ENCODE measurements around the gene TMEM54. TPM values are rescaled to one million over a fixed set of nuclear protein-coding genes. Genes with fewer than 3 reads are reported as not detected.

The TMEM54 gene
- total RNA-seq, 4 donors from 2014 or later, result 122 to 245 (median 198) TPM

DNA sequence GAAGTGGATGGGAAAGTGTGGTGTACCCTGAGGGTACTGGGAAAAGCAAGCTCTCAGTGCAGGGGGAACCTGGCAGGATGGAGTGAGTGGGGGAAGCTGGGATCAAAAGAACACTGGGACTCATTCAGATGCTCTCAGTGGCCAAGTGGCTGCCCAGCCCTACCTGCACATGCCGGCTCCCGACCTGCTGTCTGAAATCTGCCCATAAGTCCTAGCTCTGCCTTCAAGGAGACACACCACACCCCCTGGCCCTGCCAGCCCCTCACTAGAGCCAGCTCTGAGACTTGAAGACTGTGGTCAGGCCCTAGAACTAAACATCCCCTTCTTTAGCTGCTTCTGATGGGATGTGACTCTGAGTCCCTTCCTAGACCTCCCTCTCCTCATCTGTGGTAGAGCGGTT is 2.2 kb downstream of the TMEM54 start:
- H3K4me3 ChIP-seq (ENCODE audit: low read depth, poor library complexity, severe bottlenecking), result no peak overlapping the region
- TF ChIP-seq, protein P1, sequence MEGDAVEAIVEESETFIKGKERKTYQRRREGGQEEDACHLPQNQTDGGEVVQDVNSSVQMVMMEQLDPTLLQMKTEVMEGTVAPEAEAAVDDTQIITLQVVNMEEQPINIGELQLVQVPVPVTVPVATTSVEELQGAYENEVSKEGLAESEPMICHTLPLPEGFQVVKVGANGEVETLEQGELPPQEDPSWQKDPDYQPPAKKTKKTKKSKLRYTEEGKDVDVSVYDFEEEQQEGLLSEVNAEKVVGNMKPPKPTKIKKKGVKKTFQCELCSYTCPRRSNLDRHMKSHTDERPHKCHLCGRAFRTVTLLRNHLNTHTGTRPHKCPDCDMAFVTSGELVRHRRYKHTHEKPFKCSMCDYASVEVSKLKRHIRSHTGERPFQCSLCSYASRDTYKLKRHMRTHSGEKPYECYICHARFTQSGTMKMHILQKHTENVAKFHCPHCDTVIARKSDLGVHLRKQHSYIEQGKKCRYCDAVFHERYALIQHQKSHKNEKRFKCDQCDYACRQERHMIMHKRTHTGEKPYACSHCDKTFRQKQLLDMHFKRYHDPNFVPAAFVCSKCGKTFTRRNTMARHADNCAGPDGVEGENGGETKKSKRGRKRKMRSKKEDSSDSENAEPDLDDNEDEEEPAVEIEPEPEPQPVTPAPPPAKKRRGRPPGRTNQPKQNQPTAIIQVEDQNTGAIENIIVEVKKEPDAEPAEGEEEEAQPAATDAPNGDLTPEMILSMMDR (IDR thresholded peaks at IDR 0.05), result no peak
- no peak for TF ChIP-seq POLR2A (IDR thresholded peaks at IDR 0.05)
- 87 to 94% methylated on average over 3 of the region's 3 CpGs for WGBS, 2 donors
- DNase-seq (ENCODE audit: low spot score in 2 of 2), result no peak
- intact Hi-C loops (cut with DNase I; ENCODE audit: low total_unique reads), result no loop called here

DNA sequence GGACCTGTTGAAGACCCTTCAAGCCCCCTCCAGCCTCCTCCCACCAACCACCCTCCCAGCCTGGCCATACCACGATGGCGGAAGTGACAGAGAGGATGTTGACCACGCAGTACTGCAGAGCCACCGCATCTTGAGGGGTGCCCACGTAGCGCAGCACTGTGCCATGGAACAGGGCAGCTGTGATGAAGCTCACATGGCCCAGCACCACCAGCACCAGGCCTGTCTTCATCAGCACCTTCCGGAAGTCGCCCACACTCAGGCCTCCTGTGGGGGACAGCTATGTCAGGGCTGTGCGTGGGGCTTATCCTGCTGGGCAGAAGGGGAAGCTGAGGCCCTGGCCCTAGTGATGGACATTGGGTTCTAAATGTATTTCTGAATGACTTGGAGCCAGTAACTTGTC is 3.1 kb downstream of the TMEM54 start:
- no peak for DNase-seq (ENCODE audit: low spot score in 2 of 2)
- intact Hi-C loops (cut with DNase I; ENCODE audit: low total_unique reads), result no loop called here
- H3K4me3 ChIP-seq (ENCODE audit: low read depth, poor library complexity, severe bottlenecking), result no peak overlapping the region
- WGBS, 2 donors, result 95 to 96% methylated on average over 9 of the region's 9 CpGs
- no peak for TF ChIP-seq POLR2A (IDR thresholded peaks at IDR 0.05)
- TF ChIP-seq, protein P1 (IDR thresholded peaks at IDR 0.05), result no peak

DNA sequence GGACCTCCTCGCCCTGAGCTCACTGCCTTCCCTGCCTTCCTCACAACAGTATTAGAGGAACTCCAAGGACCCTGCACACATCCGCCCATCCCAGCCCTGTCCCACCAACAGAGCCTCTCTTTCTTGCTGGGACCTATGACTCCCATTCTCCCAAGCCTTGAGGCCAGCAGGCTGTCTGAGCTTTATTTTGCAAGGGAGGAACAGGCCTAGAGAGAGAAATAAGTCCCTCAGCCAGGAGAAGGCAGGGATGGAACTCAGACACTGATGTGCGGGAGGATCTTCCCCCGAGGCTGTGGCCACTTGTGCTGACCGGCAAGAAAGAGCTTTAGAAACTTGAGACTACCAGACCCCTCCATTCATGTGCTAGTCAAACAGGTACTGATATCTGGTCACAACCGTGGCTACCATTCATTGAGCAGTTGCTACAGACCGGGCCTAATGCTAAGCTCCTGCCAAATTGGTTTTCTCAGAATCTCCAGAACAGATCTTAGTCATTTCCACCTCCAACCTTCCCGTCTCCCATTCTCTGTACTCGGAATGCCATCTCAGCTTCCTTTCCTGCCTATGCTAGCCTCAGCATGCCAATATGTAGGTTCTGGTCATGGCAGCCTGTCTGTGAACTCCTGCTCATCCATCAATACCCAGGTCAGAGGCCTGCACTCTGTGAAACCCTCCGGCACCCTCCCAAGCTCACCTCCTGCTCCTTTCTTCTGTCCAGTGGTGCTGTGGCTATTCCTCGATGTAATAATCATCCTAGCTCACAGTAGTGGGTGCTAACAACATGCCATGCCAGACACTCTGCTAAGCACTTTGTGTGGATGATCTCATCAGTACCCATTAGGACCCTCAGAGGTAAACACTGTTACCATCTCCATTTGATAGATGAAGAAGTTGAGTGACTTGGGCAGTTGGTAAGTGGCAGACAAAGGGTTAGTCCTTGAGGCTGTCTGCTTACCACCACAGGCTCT is 3.8 kb downstream of the TMEM54 start:
- DNase-seq (ENCODE audit: low spot score in 2 of 2), result no peak
- TF ChIP-seq, protein P1 (IDR thresholded peaks at IDR 0.05), result no peak
- no peak for TF ChIP-seq POLR2A (IDR thresholded peaks at IDR 0.05)
- intact Hi-C loops (cut with DNase I; ENCODE audit: low total_unique reads), result no loop called here
- WGBS, 2 donors, result 68 to 72% methylated on average over 11 of the region's 11 CpGs
- no peak overlapping the region for H3K4me3 ChIP-seq (ENCODE audit: low read depth, poor library complexity, severe bottlenecking)

DNA sequence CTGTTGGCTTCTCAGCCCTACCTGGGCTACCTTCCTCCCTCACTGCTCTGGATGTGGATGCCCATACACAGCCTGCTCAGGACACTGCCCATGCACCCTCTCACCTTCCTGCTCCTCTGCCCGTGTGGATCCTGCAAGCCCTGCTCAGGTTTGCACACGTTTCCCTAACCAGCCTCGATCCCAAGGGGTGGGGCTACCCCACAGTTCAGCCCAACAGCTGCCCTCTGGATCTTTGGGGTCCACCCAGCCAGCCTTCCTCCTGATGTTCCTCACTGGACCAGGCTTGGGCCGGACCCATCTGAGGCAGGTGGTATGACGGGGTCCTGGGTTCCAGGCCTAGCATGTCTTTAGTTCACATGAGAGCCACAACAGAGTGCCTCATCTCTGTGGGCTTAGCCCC is 4.7 kb downstream of the TMEM54 start:
- no peak for DNase-seq (ENCODE audit: low spot score in 2 of 2)
- H3K4me3 ChIP-seq (ENCODE audit: low read depth, poor library complexity, severe bottlenecking), result no peak overlapping the region
- TF ChIP-seq, protein P1 (IDR thresholded peaks at IDR 0.05), result no peak
- no peak for TF ChIP-seq POLR2A (IDR thresholded peaks at IDR 0.05)
- intact Hi-C loops (cut with DNase I; ENCODE audit: low total_unique reads), result no loop called here
- WGBS, 2 donors, result 52 to 75% methylated on average over 5 of the region's 5 CpGs

DNA sequence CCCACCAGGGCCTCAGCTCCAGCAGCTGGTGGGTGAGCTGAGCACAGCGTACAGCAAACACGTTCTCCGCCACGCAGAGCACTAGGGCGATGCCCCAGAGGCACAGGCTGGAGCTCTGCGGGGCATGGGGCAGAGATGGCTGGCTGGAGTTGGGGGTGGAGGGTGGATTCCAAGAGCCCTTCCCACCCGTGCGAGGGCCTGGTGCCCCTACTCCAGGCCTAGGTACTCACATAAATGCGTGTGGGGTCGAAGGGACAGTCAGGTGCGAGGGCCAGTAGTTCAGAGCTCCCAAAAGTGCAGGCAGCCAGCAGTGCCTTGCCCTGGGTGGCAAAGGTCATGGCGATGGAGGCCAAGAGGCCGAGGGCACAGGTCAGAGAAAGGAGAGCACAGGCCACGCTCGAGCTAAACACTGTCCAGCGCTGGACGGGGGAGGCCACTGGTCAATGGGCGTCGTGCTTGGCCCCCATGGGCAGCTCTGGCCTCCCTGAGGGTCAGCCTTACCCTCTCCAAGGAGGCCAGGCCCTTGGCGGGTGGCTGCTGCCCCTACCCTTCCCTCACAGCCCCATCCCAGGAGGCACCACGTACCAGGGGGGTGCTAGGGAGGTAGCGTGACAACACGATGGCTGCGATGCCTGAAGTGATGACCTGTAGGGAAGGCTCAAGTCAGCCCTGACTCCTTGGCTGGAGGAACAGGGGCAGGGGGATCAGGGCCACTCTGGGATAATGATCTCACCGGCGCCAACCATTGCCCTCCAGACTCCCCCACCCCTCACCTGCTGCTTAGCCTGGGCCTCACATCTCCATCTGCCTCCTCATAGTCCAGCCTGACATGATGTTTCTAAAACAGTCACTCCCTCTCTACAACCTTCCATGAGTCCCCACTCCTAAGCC is 5.6 kb downstream of the TMEM54 start:
- intact Hi-C loops (cut with DNase I; ENCODE audit: low total_unique reads), result no loop called here
- 93 to 94% methylated on average over 25 to 26 of the region's 26 CpGs for WGBS, 2 donors
- TF ChIP-seq POLR2A (IDR thresholded peaks at IDR 0.05), result no peak
- TF ChIP-seq, protein P1 (IDR thresholded peaks at IDR 0.05), result no peak
- no peak for DNase-seq (ENCODE audit: low spot score in 2 of 2)
- H3K4me3 ChIP-seq (ENCODE audit: low read depth, poor library complexity, severe bottlenecking), result no peak overlapping the region

All from lower leg skin (tissue), 4 donors.